Skeletal muscle satellite cell (primary cell): ENCODE data around the gene SERINC3.

Source experiments
- H3K27me3 ChIP-seq: 2 replicates; pipeline ENCODE4 v1.7.0; 2013; ENCODE audit warnings: low read length; ENCODE audit not compliant: control insufficient read depth, insufficient read depth
- H3K36me3 ChIP-seq: 2 replicates; pipeline ENCODE4 v1.7.0; 2013; ENCODE audit warnings: mild to moderate bottlenecking, control low read depth, low read length; ENCODE audit not compliant: insufficient read depth
- H3K4me1 ChIP-seq: 2 replicates; pipeline ENCODE4 v1.7.0; 2013; ENCODE audit warnings: low read length; ENCODE audit not compliant: control insufficient read depth, insufficient read depth
- H3K4me2 ChIP-seq: 2 replicates; pipeline ENCODE4 v1.7.0; 2013; ENCODE audit warnings: mild to moderate bottlenecking, low read length
- H3K4me3 ChIP-seq: 2 replicates; pipeline ENCODE4 v1.7.0; 2013; ENCODE audit warnings: low read length
- H3K9ac ChIP-seq: 2 replicates; pipeline ENCODE4 v1.7.0; 2013; ENCODE audit warnings: mild to moderate bottlenecking, low read depth, low read length, moderate library complexity
- H3K9me3 ChIP-seq: replicated peaks from 2 replicates; pipeline ENCODE4 v1.7.0; 2013; ENCODE audit warnings: mild to moderate bottlenecking, control low read depth, low read length
- small RNA-seq: library from RNA; depleted of rRNA; stranded (forward); fragments of <200 nt; gene quantifications from one replicate; pipeline ENCODE3, GENCODE V24; 2012

Gene SERINC3

DNA sequence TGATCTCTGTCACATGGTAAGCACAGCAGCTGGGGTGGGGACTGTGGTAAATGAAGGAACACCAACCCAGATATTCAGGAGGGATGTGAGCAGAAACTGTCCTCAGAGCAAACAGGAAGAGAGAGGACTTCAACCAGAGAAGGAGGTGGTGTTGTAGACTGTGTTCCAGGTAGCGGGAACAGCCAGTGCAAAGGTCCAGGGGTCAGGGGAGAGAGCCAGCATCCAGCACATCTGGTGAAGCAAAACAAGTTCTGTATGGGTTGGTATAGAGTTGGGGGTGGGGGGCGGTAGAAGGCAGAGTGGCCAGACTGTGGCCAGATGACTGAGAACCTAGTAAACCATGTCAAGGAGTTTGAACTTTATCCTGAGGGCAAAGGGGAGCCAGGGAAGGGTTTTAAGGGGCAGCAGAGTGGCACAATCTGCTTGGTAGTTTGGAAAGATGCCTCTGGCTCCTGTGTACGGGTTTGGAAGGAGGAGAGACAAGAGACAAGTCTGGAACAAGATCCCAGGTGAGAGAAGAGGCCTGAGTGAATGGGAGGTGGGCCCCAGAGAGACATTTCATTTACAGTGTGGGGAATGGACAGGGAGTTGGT lies 73.9 kb downstream of the SERINC3 start:
- Histone ChIP-seq H3K9me3 (no peaks in the 10 kb centered on the region), H3K4me3 (no peak overlapping the region), H3K9ac (no peak overlapping the region), H3K36me3 (no peaks in the 10 kb centered on the region), H3K4me2 (no peak overlapping the region), H3K27me3 (peaks cover 44% of the 10 kb centered on the region), H3K4me1 (no peaks in the 10 kb centered on the region)

Small RNA genes within 50 kb of the gene (small RNA-seq; reads per million reads assigned to genes)
- 0.28 reads per million for gene RPL37AP1
